HCT116 (cell line): ENCODE results near the gene CPM. TPM values are rescaled to one million over a fixed set of nuclear protein-coding genes. Genes with fewer than 3 reads are reported as not detected.

Experiments
- ATAC-seq: fragments of 200-7000 bp; cut with Tn5 transposase; 2 replicates; pipeline ENCODE4 v1.9.1; 2020; ENCODE audit warnings: mild to moderate bottlenecking, moderate library complexity
- BruUV-seq: library from RNA; stranded (reverse); fragments of 400-500 nt; replicated peaks from 2 replicates; lab custom pipeline; 2021; lab: Mats Ljungman, UMichigan
- CTCF ChIA-PET: fragments of 300-600 bp; sonication (Branson Sonifier 250); formaldehyde crosslinking; loops from one replicate; lab custom pipeline; 2021; ENCODE audit warnings: antibody characterized with exemption; lab: Charles Lee
- POLR2A ChIA-PET: fragments of 300-600, 350-600 bp; sonication (Branson Sonifier 250); formaldehyde crosslinking; loops from one replicate; lab custom pipeline; 2021; ENCODE audit warnings: antibody characterized with exemption; lab: Charles Lee
- RAD21 ChIA-PET, 2 experiments: fragments of 300-600 bp; sonication (Branson Sonifier 250); formaldehyde crosslinking; loops; one replicate each; lab custom pipeline; 2023; ENCODE audit warnings: low total read pairs in 2 of 2; ENCODE audit not compliant: uncharacterized antibody in 2 of 2, unreplicated experiment in 2 of 2, low non-redundant PET in 1 of 2; lab: Charles Lee
- DNase-seq: peaks from one replicate; pipeline ENCODE4 v3.0.0-alpha.2; 2010; ENCODE audit warnings: low read depth, low spot score
- H2AFZ ChIP-seq: fragments of 200-600 bp; shearing (Covaris generic), sonication (generic); 2 replicates; pipeline ENCODE4 v1.6.1; 2017; ENCODE audit warnings: low read depth, mixed run types, mixed read lengths, antibody characterized with exemption, low read length; ENCODE audit not compliant: poor library complexity, severe bottlenecking
- H3K27ac ChIP-seq: 2 replicates; pipeline ENCODE4 v1.5.1; 2012; ENCODE audit warnings: low read depth, low read length
- H3K27me3 ChIP-seq: fragments of 200-600 bp; sonication (generic); 2 replicates; pipeline ENCODE4 v1.6.1; 2016; ENCODE audit warnings: mixed run types, low read length, mixed read lengths; ENCODE audit not compliant: insufficient read depth
- H3K36me3 ChIP-seq, 2 experiments: fragments of 200-500 bp in 1 of 2; fragments of 200-600 bp in 1 of 2; sonication (Bioruptor generic) in 1 of 2; sonication (generic) in 1 of 2; 2 replicates each; pipeline versions ENCODE4 v1.5.1 to v1.6.1; 2014 to 2016; ENCODE audit warnings: low read length in 2 of 2, inconsistent platforms in 1 of 2, mixed read lengths in 1 of 2, mixed run types in 1 of 2; ENCODE audit not compliant: insufficient read depth in 2 of 2, control insufficient read depth in 1 of 2
- H3K4me1 ChIP-seq, 2 experiments: fragments of 200-600 bp in 1 of 2; sonication (generic) in 1 of 2; 2 replicates each; pipeline versions ENCODE4 v1.5.1 to v1.6.1; 2012 to 2017; ENCODE audit warnings: low read length in 2 of 2, inconsistent platforms in 1 of 2, mild to moderate bottlenecking in 1 of 2, mixed read lengths in 1 of 2, mixed run types in 1 of 2, moderate library complexity in 1 of 2; ENCODE audit not compliant: insufficient read depth in 2 of 2, control insufficient read depth in 1 of 2
- H3K4me2 ChIP-seq: fragments of 200-600 bp; sonication (generic); 2 replicates; pipeline ENCODE4 v1.6.1; 2017; ENCODE audit warnings: mixed run types, low read length, mixed read lengths
- H3K4me3 ChIP-seq, 2 experiments: fragments of 200-600 bp in 1 of 2; sonication (generic) in 1 of 2; replicated peaks in 1 of 2; 2 replicates each; pipeline ENCODE4 v1.5.1; 2011 to 2016; ENCODE audit warnings: low read length in 2 of 2, control low read depth in 1 of 2, low read depth in 1 of 2, mild to moderate bottlenecking in 1 of 2, mixed read lengths in 1 of 2, mixed run types in 1 of 2
- H3K79me2 ChIP-seq: fragments of 200-600 bp; sonication (generic); 2 replicates; pipeline ENCODE4 v1.6.1; 2017; ENCODE audit warnings: mild to moderate bottlenecking, mixed run types, low read length, moderate library complexity, mixed read lengths; ENCODE audit not compliant: insufficient read depth
- H3K9ac ChIP-seq: fragments of 200-600 bp; sonication (generic); 2 replicates; pipeline ENCODE4 v1.6.1; 2016; ENCODE audit warnings: low read length, mixed read lengths
- H3K9me2 ChIP-seq: fragments of 200-600 bp; sonication (generic), shearing (Covaris generic); 2 replicates; pipeline ENCODE4 v1.6.1; 2017; ENCODE audit warnings: mixed run types, mild to moderate bottlenecking, moderate library complexity; ENCODE audit not compliant: insufficient read depth
- H3K9me3 ChIP-seq, 2 experiments: fragments of 200-500 bp in 1 of 2; fragments of 200-600 bp in 1 of 2; sonication (Bioruptor generic) in 1 of 2; sonication (generic) in 1 of 2; 2 replicates each; pipeline ENCODE4 v1.6.1; 2014 to 2017; ENCODE audit warnings: low read length in 2 of 2, mixed read lengths in 2 of 2, inconsistent platforms in 1 of 2, low read depth in 1 of 2, mild to moderate bottlenecking in 1 of 2, mixed run types in 1 of 2, moderate library complexity in 1 of 2; ENCODE audit not compliant: control insufficient read depth in 1 of 2, insufficient read depth in 1 of 2
- H4K20me1 ChIP-seq: fragments of 200-600 bp; sonication (generic), shearing (Covaris generic); 2 replicates; pipeline ENCODE4 v1.6.1; 2017; ENCODE audit warnings: mixed run types, mild to moderate bottlenecking, moderate library complexity; ENCODE audit not compliant: insufficient read depth
- CEBPB ChIP-seq: IDR thresholded peaks from 2 replicates; pipeline ENCODE4 v1.6.1; 2012; ENCODE audit warnings: low read depth
- EZH2phosphoT487 ChIP-seq: fragments of 200-600 bp; IDR thresholded peaks from 2 replicates; pipeline ENCODE4 v1.6.1; 2018; ENCODE audit warnings: antibody characterized with exemption, borderline replicate concordance
- FOSL1 ChIP-seq: IDR thresholded peaks from 2 replicates; pipeline ENCODE4 v1.6.1; 2012; ENCODE audit warnings: low read depth
- JUND ChIP-seq: IDR thresholded peaks from 2 replicates; pipeline ENCODE4 v1.6.1; 2012
- MAX ChIP-seq: IDR thresholded peaks from 2 replicates; pipeline ENCODE4 v1.6.1; 2012
- POLR2A ChIP-seq: IDR thresholded peaks from 2 replicates; pipeline ENCODE4 v1.7.0; 2011; ENCODE audit warnings: borderline replicate concordance; ENCODE audit not compliant: insufficient read depth, insufficient read length; ENCODE audit errors: extremely low read depth
- SIN3A ChIP-seq: IDR thresholded peaks from 2 replicates; pipeline ENCODE4 v1.6.1; 2012; ENCODE audit warnings: low read depth
- SP1 ChIP-seq: IDR thresholded peaks from 2 replicates; pipeline ENCODE4 v1.6.1; 2012; ENCODE audit warnings: low read depth
- SRF ChIP-seq: IDR thresholded peaks from 2 replicates; pipeline ENCODE4 v1.6.1; 2012; ENCODE audit warnings: low read depth
- TCF7L2 ChIP-seq: IDR thresholded peaks from 2 replicates; pipeline ENCODE4 v1.7.0; 2011; ENCODE audit warnings: borderline replicate concordance, inconsistent platforms; ENCODE audit not compliant: insufficient read depth, insufficient read length; ENCODE audit errors: extremely low read depth
- ZBTB33 ChIP-seq: IDR thresholded peaks from 2 replicates; pipeline ENCODE4 v1.6.1; 2011; ENCODE audit warnings: mild to moderate bottlenecking, low read length, moderate library complexity; ENCODE audit not compliant: insufficient replicate concordance; ENCODE audit errors: extremely low read depth
- ZFX ChIP-seq: fragments of 450-650 bp; IDR thresholded peaks from 2 replicates; pipeline ENCODE4 v1.6.1; 2017
- ZNF274 ChIP-seq: fragments of 200-500 bp; sonication (Bioruptor generic); IDR thresholded peaks from 2 replicates; pipeline ENCODE4 v1.6.1; 2014; ENCODE audit warnings: mild to moderate bottlenecking, low read depth, low read length, inconsistent platforms
- intact Hi-C: fragments of 100-400 bp; cut with micrococcal nuclease; formaldehyde crosslinking; loops from 2 replicates; pipeline ENCODE4 v1.10.0; 2022
- total RNA-seq: library from RNA; stranded (reverse); gene quantifications from one replicate; pipeline ENCODE4 v1.2.1, GENCODE V29; 2021; ENCODE audit not compliant: unreplicated experiment

CPM gene
- total RNA-seq, 1 experiment from 2014 or later = 5.3 TPM

GRCh38 chr12:68972595-68972994, 39.6 kb upstream of the CPM start:
- TF ChIP-seq SP1 (no peak), ZNF274 (no peak), EZH2phosphoT487 (no peak)
- TF ChIP-seq, all 23 proteins: peak for 0
- Histone ChIP-seq H3K9me3 (no peaks in the 10 kb centered on the region), H3K4me1 (peaks cover 0 to 10% of the 10 kb centered on the region in 2 experiments; a peak in 2 of 4 replicates), H3K4me2 (no peak overlapping the region), H3K9me2 (no peaks in the 10 kb centered on the region), H3K79me2 (no peaks in the 10 kb centered on the region), H4K20me1 (no peaks in the 10 kb centered on the region), H3K27me3 (no peaks in the 10 kb centered on the region), H2AFZ (peak overlapping the region; percentile 96), H3K27ac (no peak overlapping the region), H3K36me3 (no peaks in the 10 kb centered on the region), H3K9ac (no peak overlapping the region), H3K4me3 (no peak overlapping the region)
- no TSS peak for BruUV-seq
- ChIA-PET POLR2A (no interaction called here), CTCF (no interaction called here), RAD21 (no interaction called here)
- ATAC-seq = no peak
- DNase-seq = no peak
- intact Hi-C loops = no loop called here

- H3K9me3 ChIP-seq = no peaks in the 10 kb centered on the region
- H3K27me3 ChIP-seq = no peaks in the 10 kb centered on the region
- ChIA-PET RAD21 (no interaction called here), POLR2A (no interaction called here), CTCF (no interaction called here)
- DNase-seq = no peak
- no peaks in the 10 kb centered on the region for H3K9me2 ChIP-seq
- H3K4me3 ChIP-seq = no peak overlapping the region
- intact Hi-C loops = no loop called here
- no peak overlapping the region for H3K9ac ChIP-seq
- no peaks in the 10 kb centered on the region for H4K20me1 ChIP-seq
- H3K4me2 ChIP-seq = peak overlapping the region; percentile 48
- H3K79me2 ChIP-seq = no peaks in the 10 kb centered on the region
- no peak; the same call in 1 of the 2 replicates for ATAC-seq
- peak overlapping the region; percentile 93 for H2AFZ ChIP-seq
- H3K36me3 ChIP-seq = no peaks in the 10 kb centered on the region
- BruUV-seq = no TSS peak
- TF ChIP-seq ZFX (no peak), SRF (no peak), SIN3A (no peak), TCF7L2 (no peak), MAX (no peak), POLR2A (no peak), FOSL1 (peak; percentile 76), ZBTB33 (no peak), SP1 (peak; percentile 30; the same call in 1 of the 2 replicates), CEBPB (no peak), JUND (peak; percentile 53; the same call in 1 of the 2 replicates)
- no peak overlapping the region for H3K27ac ChIP-seq
- H3K4me1 ChIP-seq = peaks cover 0 to 10% of the 10 kb centered on the region in 2 experiments; a peak in 2 of 4 replicates
Observed at GRCh38 chr12:68971404-68971803, 38.4 kb upstream of the CPM start.
